Stimulated activated naive B cell treated with anti-CD40 and anti-IgM and Interleukin-4, amounts not matched to agents 10 μg/mL and 1 μg/mL and 100 μg/mL, for 72 hours (primary cell): ENCODE results near the gene KLHL26.

ENCODE experiments used
- ATAC-seq, 2 donors: fragments of 150-1000 bp; cut with Tn5 transposase; replicated peaks; 2 replicates each; pipeline ENCODE4 v1.10.0; 2021; ENCODE audit warnings: moderate library complexity in 1 of 2
- DNase-seq: peaks from one replicate; pipeline ENCODE4 v3.0.0; 2021
- H3K27ac Mint-ChIP-seq: one replicate; pipeline ENCODE4 v1.8.0; 2022; ENCODE audit warnings: mild to moderate bottlenecking, mixed read lengths
- H3K27me3 Mint-ChIP-seq, 2 donors: one replicate each; pipeline ENCODE4 v1.8.0; 2022; ENCODE audit warnings: mixed read lengths in 2 of 2
- H3K36me3 Mint-ChIP-seq, 2 donors: one replicate each; pipeline ENCODE4 v1.8.0; 2022; ENCODE audit warnings: mixed read lengths in 2 of 2, mild to moderate bottlenecking in 1 of 2
- H3K4me1 Mint-ChIP-seq, 2 donors: one replicate each; pipeline ENCODE4 v1.8.0; 2022; ENCODE audit warnings: mixed read lengths in 2 of 2, mild to moderate bottlenecking in 1 of 2
- H3K4me3 Mint-ChIP-seq, 2 donors: one replicate each; pipeline ENCODE4 v1.8.0; 2022; ENCODE audit warnings: mild to moderate bottlenecking in 2 of 2, mixed read lengths in 2 of 2, moderate library complexity in 1 of 2
- H3K9me3 Mint-ChIP-seq, 2 donors: one replicate each; pipeline ENCODE4 v1.8.0; 2022; ENCODE audit warnings: mixed read lengths in 2 of 2, mild to moderate bottlenecking in 1 of 2

The KLHL26 gene

DNA sequence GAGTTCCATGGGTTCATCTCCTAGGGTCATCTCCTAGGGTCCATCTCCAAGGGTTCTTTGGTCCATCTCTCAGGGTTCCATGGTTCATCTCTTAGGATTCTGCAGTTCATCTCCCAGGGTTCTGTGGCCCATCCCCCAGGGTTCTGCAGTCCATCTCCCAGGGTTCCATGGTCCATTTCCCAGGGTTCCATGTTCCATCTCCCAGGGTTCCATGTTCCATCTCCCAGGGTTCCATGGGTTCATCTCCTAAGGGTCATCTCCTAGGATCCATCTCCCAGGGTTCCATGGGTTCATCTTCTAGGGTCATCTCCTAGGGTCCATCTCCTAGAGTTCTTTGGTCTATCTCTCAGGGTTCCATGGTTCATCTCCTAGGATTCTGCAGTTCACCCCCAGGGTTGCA lies 19.3 kb upstream of the KLHL26 start:
- ATAC-seq (no peak), DNase-seq (no peak)
- Mint-ChIP-seq H3K4me3 (no peak overlapping the region), H3K9me3 (no peaks in the 10 kb centered on the region), H3K27me3 (peaks cover 59 to 64% of the 10 kb centered on the region in 2 donors), H3K36me3 (no peaks in the 10 kb centered on the region), H3K4me1 (peaks cover 7 to 13% of the 10 kb centered on the region in 2 donors), H3K27ac (no peak overlapping the region)

DNA sequence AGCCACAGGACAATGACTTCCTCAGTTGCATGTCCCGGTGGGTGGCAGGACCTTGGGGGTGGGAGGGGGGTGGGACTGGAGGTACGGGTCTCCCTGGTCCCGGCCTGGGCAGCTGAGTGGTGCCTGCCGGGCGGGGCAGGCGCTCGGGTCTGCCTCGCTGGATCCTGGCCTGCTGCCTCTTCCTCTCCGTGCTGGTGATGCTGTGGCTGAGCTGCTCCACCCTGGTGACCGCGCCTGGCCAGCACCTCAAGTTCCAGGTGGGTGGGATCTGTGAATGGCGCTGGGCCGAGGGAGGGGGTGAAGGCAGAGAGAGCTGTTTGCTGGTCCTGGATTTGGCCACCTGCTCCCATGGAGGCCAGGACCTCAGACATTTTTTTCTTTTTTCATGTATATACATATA lies 18.6 kb upstream of the KLHL26 start:
- H3K4me1 Mint-ChIP-seq = peaks cover 6 to 8% of the 10 kb centered on the region in 2 donors
- H3K27me3 Mint-ChIP-seq = peaks cover 57 to 65% of the 10 kb centered on the region in 2 donors
- DNase-seq (no peak), ATAC-seq (no peak)
- H3K36me3 Mint-ChIP-seq = no peaks in the 10 kb centered on the region
- no peak overlapping the region for H3K27ac Mint-ChIP-seq
- H3K4me3 Mint-ChIP-seq = no peak overlapping the region
- H3K9me3 Mint-ChIP-seq = no peaks in the 10 kb centered on the region

DNA sequence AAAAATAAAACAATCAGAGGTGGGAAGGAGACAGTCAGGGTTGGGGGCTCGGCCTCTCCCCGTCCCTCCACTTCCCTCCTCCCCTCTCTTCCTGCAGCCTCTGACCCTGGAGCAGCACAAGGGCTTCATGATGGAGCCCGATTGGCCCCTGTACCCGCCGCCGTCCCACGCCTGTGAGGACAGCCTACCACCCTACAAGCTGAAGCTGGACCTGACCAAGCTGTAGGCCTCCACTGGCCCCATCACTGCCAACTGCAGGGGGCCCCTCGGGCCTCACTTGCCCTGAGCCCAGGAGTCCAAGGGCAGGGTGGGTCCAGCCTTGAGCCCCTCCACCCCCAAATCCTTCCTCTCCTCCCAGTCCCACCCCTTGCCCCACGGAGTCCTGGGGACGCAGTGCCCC lies 16.5 kb upstream of the KLHL26 start:
- ATAC-seq (no peak), DNase-seq (no peak)
- Mint-ChIP-seq H3K9me3 (no peaks in the 10 kb centered on the region), H3K36me3 (no peaks in the 10 kb centered on the region), H3K4me1 (no peaks in the 10 kb centered on the region), H3K4me3 (no peak overlapping the region), H3K27ac (no peak overlapping the region), H3K27me3 (peaks cover 36 to 46% of the 10 kb centered on the region in 2 donors)

DNA sequence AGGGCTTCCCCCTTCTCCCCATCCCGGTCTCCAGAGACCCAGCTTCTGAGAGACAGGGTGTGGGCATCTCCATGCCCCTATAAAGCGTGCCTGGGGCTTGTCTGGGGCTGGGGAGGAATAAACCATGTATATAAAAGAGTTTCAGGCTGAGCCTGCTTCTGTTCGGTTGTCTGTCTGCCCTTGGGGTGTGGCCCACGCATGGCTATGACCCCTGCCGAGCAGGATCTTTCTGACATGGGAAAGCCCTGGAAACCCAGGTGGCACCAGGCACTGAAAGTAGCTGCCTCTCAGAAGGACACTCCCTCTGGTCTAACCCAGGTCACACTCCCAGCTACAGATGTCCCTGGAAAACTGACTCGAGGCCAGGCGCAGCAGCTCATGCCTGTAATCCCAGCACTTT lies 15.9 kb upstream of the KLHL26 start:
- no peaks in the 10 kb centered on the region for H3K9me3 Mint-ChIP-seq
- DNase-seq (no peak), ATAC-seq (no peak)
- no peaks in the 10 kb centered on the region for H3K36me3 Mint-ChIP-seq
- H3K4me3 Mint-ChIP-seq = no peak overlapping the region
- H3K4me1 Mint-ChIP-seq = no peaks in the 10 kb centered on the region
- peaks cover 33 to 41% of the 10 kb centered on the region in 2 donors for H3K27me3 Mint-ChIP-seq
- H3K27ac Mint-ChIP-seq = no peak overlapping the region

DNA sequence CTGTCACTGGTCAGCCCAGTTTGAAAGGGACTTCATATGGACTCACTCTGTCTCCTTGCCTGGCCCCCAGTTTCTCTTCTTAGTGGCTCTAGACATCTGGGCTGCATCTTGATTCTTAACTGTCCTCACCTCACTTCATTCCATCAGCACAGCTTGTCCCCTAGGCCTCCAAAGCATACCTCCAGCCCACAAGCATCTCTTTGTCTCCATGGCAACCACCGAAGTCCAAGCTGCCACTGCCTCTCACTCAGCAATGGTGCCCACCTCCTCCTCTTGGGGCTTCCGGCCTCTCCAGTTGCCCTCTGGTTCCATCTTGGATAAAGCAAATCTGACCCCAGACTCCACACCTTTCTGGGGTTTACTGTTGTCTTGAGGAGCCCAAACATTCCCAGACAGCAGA lies 9.9 kb upstream of the KLHL26 start:
- ATAC-seq = no peak
- DNase-seq = no peak
- H3K27me3 Mint-ChIP-seq = peaks cover 11 to 28% of the 10 kb centered on the region in 2 donors
- peaks cover 0 to 2% of the 10 kb centered on the region in 2 donors for H3K4me1 Mint-ChIP-seq
- no peak overlapping the region for H3K4me3 Mint-ChIP-seq
- peaks cover 0 to 3% of the 10 kb centered on the region in 2 donors for H3K9me3 Mint-ChIP-seq
- H3K36me3 Mint-ChIP-seq = peaks cover 0 to 2% of the 10 kb centered on the region in 2 donors
- H3K27ac Mint-ChIP-seq = no peak overlapping the region

DNA sequence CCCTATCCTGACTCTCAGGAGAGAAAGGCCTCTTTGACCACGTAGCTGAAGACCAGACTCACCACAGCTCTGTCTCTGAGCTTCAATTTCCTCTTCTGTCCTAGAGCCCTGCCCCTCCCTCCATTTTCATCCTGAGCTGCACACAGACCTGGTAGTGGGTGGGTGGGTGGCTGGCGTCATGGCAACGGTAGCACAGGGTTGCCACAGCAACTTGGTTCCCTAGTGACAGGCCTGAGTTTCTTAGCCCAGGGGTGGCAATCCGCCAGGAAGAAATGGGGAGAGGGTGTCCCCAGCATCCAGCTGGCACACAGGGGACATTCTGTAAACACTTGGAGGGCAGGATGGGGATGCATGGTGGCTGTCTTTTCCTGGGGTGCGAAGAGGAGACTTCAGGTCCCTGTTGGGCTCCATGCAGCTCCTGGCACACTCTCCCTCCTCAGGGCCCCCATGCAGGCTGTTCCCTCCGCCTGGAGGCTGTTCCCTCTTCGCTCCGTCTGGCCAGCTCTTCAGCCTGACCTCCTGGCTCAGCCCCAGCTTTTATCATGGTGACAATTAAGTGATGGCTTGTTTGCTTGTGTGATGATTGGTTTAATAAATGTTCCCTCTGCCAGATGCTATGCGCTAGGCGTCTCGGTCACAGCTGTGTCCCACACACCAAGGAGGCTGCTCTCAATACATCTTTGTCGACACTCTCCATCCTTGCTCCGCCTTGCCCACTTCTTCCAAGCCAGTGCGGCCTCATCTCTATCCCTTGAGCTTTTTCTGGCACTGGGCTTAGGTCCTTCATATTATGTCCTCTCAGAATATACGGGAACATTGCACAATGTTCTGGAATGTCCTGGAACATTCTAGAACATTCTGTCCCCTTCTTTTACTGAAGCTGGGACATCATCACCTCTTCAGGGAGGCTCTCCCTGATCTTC lies 7.4 kb upstream of the KLHL26 start:
- peaks cover 0 to 2% of the 10 kb centered on the region in 2 donors for H3K36me3 Mint-ChIP-seq
- ATAC-seq (no peak), DNase-seq (no peak)
- peaks cover 0 to 2% of the 10 kb centered on the region in 2 donors for H3K4me1 Mint-ChIP-seq
- H3K27ac Mint-ChIP-seq = no peak overlapping the region
- H3K27me3 Mint-ChIP-seq = peaks cover 12 to 25% of the 10 kb centered on the region in 2 donors
- H3K4me3 Mint-ChIP-seq = no peak overlapping the region
- H3K9me3 Mint-ChIP-seq = peaks cover 0 to 3% of the 10 kb centered on the region in 2 donors

DNA sequence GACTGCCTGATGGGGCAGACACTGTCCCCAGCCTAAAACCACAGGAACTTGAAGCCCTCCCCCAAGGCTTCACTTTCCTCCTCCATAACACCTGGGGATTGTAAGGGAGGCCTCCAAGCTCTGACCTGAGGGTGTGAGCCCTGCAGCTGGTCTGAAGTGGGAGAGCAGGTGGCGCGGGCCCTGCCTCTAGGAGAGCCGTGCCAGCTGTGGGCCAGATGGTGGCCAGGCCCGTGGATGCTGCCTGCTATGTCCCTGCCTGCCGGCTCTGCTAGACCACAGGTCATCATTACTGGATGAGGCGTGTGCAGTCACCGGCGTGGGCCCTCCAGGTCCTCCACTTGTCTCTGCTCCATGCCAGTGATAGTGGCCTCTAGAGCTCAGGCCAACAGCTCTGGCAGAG lies 3.5 kb upstream of the KLHL26 start:
- Mint-ChIP-seq H3K4me3 (no peak overlapping the region), H3K4me1 (peaks cover 20 to 28% of the 10 kb centered on the region in 2 donors), H3K9me3 (peaks cover 0 to 4% of the 10 kb centered on the region in 2 donors)

DNA sequence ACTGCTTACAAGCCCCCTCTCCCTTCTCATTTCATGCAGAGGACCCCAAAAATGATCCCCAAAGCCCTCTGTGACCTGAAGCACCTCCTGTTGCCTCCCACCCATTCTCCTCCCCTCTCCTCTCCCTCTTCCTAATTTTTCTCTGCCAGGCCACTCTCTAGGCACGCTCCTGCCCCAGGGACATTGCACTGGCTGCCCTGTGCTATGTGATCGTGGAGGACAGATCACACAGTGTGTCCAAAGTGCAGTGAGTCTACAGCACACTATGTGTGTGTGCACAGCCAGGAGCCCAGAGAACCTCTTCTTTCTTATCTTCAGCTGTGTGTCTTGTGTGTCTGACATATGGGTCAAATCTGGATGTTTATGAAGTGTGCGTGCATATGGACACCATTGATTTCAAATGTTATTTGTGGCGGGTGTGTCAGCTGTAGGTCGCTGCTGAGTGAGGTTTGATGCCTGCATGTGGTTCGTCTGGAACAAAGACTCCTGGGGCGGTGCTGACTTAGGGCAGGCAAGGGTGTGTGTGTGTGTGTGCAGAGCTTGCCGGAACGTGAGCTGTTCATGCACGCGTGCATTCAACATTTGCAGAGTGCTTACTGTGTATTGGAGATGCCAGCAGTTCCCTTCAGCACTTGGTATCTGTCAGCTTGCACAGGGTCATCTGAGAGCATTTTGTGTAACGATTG lies 2.1 kb upstream of the KLHL26 start:
- Mint-ChIP-seq H3K4me3 (no peak overlapping the region), H3K4me1 (peaks cover 23 to 33% of the 10 kb centered on the region in 2 donors), H3K36me3 (peaks cover 3 to 4% of the 10 kb centered on the region in 2 donors), H3K27me3 (peaks cover 15 to 19% of the 10 kb centered on the region in 2 donors), H3K9me3 (peaks cover 0 to 4% of the 10 kb centered on the region in 2 donors), H3K27ac (peak overlapping the region; percentile 1)
- DNase-seq (no peak), ATAC-seq (no peak)

More for the DNA sequence above, 3.5 kb upstream of the KLHL26 start:
- no peak for DNase-seq
- Mint-ChIP-seq H3K27ac (no peak overlapping the region), H3K36me3 (peaks cover under 1 to 2% of the 10 kb centered on the region in 2 donors), H3K27me3 (peaks cover 17 to 29% of the 10 kb centered on the region in 2 donors)
- no peak for ATAC-seq

DNA sequence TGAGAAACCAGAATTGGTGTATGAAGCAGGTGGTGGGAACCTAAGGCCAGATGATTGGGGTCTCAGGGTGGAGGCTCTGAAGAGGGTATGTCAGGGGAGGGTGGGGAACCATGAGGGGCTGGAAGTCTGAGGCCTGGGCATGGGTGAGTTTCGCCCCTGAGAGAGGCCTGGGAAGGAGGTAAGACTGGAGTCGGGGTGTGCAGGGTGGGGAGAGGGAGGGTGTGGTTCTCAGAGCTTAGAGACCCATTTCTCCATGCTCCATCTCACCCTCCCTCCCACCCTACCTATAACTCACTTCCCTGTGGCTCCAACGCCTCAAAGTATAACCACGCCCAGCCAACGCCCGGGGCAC lies 1.0 kb upstream of the KLHL26 start:
- peak overlapping the region; percentile 95 for H3K27ac Mint-ChIP-seq
- peak overlapping the region; percentile 94 to 98 for H3K4me3 Mint-ChIP-seq
- H3K27me3 Mint-ChIP-seq = peaks cover 10 to 14% of the 10 kb centered on the region in 2 donors
- H3K36me3 Mint-ChIP-seq = peaks cover 3 to 4% of the 10 kb centered on the region in 2 donors
- ATAC-seq (no peak), DNase-seq (no peak)
- H3K9me3 Mint-ChIP-seq = peaks cover 0 to 4% of the 10 kb centered on the region in 2 donors
- peaks cover 24 to 37% of the 10 kb centered on the region in 2 donors for H3K4me1 Mint-ChIP-seq

DNA sequence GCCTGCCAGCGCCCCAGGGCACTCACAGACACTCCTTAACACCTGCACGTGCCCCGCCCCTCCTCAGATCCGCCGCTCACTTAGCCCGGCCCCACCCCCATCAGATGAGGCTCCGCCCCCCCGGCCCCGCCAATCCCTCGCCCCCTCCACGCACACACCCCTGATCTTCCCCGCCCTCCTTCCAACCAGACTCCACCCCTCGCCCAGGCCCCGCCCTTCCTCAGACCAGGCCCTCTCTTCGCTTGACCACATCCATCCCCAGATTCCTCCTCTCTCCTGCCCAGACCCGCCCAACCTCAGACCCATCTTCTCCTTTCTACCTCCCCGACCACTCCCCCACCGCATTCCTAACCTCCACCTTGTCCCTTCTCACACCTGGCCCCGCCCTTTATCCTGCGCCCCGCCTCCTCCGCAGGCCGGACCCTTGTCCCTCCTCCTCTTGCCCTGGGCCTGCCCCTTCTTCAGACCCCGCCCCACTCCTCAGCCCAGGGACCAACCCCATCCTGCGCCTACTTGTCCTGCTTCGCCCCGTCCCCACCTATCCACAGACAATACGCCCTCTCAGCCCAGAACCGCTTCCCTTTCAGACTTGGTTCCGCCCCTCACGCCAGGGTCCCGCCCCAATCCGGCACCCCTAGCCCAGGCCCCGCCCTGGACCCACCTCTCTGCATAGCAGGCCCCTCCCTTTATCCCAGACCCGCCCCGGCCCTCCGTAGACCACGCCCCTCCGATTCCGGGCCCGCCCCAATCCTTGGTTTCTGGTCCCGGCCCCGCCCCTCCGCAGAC lies 452 bp upstream of the KLHL26 start:
- H3K4me3 Mint-ChIP-seq = peak overlapping the region; percentile 94 to 98
- peaks cover 0 to 4% of the 10 kb centered on the region in 2 donors for H3K9me3 Mint-ChIP-seq
- DNase-seq (peak; percentile 96), ATAC-seq (peak; percentile 89 to 92)
- peak overlapping the region; percentile 95 for H3K27ac Mint-ChIP-seq
- H3K27me3 Mint-ChIP-seq = peaks cover 10 to 14% of the 10 kb centered on the region in 2 donors
- H3K36me3 Mint-ChIP-seq = peaks cover 3 to 4% of the 10 kb centered on the region in 2 donors
- peaks cover 24 to 37% of the 10 kb centered on the region in 2 donors for H3K4me1 Mint-ChIP-seq

DNA sequence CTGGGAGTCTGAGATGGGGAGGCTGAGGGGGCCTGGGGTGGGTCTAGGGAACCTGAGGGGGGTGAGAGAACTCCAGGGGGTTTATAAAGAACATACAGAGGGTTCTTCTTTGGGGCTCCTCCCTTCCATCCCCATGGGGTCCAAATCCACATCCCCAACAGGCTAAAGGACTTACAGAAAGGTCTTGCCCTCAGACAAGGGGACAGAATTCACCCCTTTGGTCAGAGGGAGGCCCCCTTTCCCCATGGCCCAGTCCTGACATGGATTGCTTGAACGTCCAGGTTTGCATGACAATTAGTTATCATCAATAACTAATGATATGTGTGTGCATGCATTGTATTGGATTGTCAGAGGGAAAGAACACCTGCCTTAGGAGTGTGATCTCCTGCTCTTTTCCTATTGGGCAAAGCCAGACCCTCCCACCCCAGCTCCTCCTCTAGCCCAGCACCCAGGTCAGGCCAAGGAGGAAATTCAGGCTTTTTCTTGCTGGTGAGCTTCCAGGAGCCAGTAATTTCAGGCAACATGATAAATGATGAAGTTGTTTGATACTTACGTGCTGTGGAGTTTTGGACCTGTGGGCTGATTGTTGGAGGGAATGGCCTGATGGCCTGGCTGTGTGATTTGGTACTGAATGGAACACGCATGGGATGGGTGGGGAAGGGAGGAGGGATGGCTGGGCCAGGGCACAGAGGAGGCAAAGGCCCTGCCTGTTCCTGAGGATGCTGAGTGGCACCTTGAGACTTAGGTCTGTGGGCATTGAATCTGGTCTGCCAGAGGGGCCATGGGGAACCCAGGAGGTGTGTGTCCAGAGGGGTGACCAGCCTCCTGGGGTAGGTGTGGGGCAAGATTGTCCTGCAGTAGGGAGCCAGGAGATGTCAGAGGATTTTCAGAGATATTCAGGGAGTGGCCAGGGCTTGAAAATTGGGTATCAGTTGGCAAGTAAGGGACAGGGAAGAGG lies 1.1 kb downstream of the KLHL26 start:
- Mint-ChIP-seq H3K9me3 (peaks cover 0 to 4% of the 10 kb centered on the region in 2 donors), H3K27ac (peak overlapping the region; percentile 95), H3K4me1 (peaks cover 24 to 37% of the 10 kb centered on the region in 2 donors)

DNA sequence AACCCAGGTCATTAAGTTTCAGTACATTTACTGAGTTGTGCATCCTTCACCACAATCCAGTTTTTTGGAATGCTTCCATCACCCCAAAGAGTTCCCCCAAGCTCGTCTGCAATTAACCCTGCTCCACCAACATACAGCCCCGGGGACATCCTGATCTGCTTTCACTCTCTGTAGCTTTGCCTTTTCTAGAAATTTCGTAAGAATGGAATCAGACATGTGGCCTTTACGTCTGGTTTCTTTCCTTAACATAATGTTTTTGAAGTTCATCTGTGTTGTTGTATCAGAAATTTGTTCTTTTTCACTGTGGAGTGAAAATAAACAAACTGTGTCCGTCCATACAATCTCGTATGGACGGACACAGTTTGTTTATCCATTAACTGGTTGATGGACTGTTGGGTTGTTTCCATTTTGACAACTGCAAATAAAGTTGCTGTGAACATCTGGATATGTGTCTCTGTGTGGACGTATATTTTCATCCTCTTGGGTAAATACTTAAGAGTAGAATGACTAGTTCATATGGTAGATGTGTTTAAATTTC lies 2.9 kb downstream of the KLHL26 start:
- peaks cover 0 to 7% of the 10 kb centered on the region in 2 donors for H3K9me3 Mint-ChIP-seq
- H3K4me1 Mint-ChIP-seq = peaks cover 30 to 47% of the 10 kb centered on the region in 2 donors
- no peak overlapping the region for H3K4me3 Mint-ChIP-seq
- DNase-seq (no peak), ATAC-seq (no peak)
- H3K27me3 Mint-ChIP-seq = peaks cover 1 to 2% of the 10 kb centered on the region in 2 donors
- peaks cover 4 to 13% of the 10 kb centered on the region in 2 donors for H3K36me3 Mint-ChIP-seq
- H3K27ac Mint-ChIP-seq = no peak overlapping the region

More for the DNA sequence above, 1.1 kb downstream of the KLHL26 start:
- no peak for ATAC-seq
- H3K36me3 Mint-ChIP-seq = peaks cover 4 to 6% of the 10 kb centered on the region in 2 donors
- H3K4me3 Mint-ChIP-seq = peak overlapping the region; percentile 94 to 98
- DNase-seq = no peak
- peaks cover 10 to 14% of the 10 kb centered on the region in 2 donors for H3K27me3 Mint-ChIP-seq
